OCI-LY7 (cell line): ENCODE results near the gene ADORA2A.

Experiments
- CTCF ChIP-seq: fragments of 200-600 bp; sonication (generic); conservative IDR thresholded peaks from 2 replicates; pipeline ENCODE4 v1.5.1; 2014; ENCODE audit warnings: mild to moderate bottlenecking, antibody characterized with exemption, low read length, moderate library complexity, mixed read lengths
- EZH2phosphoT487 ChIP-seq: fragments of 200-600 bp; sonication (generic); IDR thresholded peaks from 2 replicates; pipeline ENCODE4 v1.6.1; 2018; ENCODE audit warnings: low read depth, borderline replicate concordance, mild to moderate bottlenecking, mixed run types, antibody characterized with exemption, low read length, moderate library complexity, mixed read lengths

- TF ChIP-seq CTCF (no peak), EZH2phosphoT487 (no peak)
These were observed 28.5 kb downstream of the ADORA2A start for GRCh38 chr22:24455751-24456426.
